ENCODE results near the gene MCM10.

Gene MCM10

GRCh38 chr10:13139676-13140075 is 21.7 kb upstream of the MCM10 start:
- Histone ChIP-seq H3K9me3 (peaks cover 0 to 3% (median 0%) of the 10 kb centered on the region in 3 donors), H3K4me3 (no peak overlapping the region), H3K27me3 (no peaks in the 10 kb centered on the region), H3K4me1 (no peaks in the 10 kb centered on the region), H3K27ac (no peak overlapping the region), H3K36me3 (peaks cover 82 to 89% (median 87%) of the 10 kb centered on the region in 3 donors)
- TF ChIP-seq, protein P1, sequence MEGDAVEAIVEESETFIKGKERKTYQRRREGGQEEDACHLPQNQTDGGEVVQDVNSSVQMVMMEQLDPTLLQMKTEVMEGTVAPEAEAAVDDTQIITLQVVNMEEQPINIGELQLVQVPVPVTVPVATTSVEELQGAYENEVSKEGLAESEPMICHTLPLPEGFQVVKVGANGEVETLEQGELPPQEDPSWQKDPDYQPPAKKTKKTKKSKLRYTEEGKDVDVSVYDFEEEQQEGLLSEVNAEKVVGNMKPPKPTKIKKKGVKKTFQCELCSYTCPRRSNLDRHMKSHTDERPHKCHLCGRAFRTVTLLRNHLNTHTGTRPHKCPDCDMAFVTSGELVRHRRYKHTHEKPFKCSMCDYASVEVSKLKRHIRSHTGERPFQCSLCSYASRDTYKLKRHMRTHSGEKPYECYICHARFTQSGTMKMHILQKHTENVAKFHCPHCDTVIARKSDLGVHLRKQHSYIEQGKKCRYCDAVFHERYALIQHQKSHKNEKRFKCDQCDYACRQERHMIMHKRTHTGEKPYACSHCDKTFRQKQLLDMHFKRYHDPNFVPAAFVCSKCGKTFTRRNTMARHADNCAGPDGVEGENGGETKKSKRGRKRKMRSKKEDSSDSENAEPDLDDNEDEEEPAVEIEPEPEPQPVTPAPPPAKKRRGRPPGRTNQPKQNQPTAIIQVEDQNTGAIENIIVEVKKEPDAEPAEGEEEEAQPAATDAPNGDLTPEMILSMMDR (IDR thresholded peaks at IDR 0.05): no peak
- no peak for DNase-seq
- intact Hi-C loops (cut with DNase I; ENCODE audit: low total_unique reads): no loop called here

DNA sequence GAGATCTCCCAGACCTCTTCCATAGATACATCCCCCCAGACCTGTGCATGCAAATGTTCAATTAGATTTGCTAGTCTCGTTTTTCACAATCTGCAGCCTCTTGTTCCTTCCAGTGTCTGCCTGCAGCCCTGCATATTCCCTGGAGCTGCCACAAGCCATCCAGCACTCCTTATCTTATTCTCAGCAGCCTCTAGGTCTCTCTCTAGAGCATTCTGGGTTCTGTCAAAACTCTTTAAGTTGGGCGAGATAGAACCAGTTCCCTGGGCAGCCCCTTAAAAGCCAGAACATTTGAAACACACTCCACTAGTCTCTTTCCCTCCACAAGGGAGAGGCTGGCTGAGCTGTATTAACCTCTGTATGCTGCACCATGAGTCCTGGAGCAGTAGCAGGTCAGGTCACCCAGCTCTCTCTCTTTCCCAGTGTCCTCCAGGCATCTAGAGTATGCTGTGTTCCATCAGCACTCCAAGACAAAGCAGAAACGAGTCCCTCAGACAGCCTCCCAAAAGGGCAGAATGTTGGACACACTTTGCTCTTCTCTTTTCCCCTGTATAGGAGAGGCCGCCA is 20.6 kb upstream of the MCM10 start:
- H3K27ac ChIP-seq: no peak overlapping the region
- no peak for DNase-seq
- peaks cover 71 to 78% (median 76%) of the 10 kb centered on the region in 3 donors for H3K36me3 ChIP-seq
- H3K9me3 ChIP-seq: peaks cover 0 to 3% (median 0%) of the 10 kb centered on the region in 3 donors
- no peak overlapping the region for H3K4me3 ChIP-seq
- H3K27me3 ChIP-seq: no peaks in the 10 kb centered on the region
- intact Hi-C loops (cut with DNase I; ENCODE audit: low total_unique reads): no loop called here
- H3K4me1 ChIP-seq: no peaks in the 10 kb centered on the region
- TF ChIP-seq, protein P1 (IDR thresholded peaks at IDR 0.05): no peak

DNA sequence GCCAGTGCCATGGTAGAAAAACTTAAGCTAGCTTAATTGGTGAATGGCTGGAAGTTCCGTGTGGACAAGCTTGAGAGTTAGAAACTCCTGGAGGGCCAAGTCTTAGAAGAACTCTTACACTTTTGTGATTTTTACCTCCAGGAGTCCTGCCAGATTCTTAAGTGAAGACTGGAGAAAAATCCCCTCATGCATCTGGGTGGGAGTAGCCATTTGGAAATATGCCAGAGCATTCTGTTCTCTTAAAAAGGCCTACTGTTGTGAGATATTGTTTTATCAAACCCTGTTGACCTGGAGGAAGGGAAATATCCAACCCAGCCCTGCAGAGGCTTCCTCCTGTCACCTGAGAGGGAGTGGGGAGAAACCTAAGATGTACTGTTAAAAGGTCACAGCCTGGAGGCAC is 17.6 kb upstream of the MCM10 start:
- H3K27ac ChIP-seq: no peak overlapping the region

GRCh38 chr10:13144814-13145213 is 16.5 kb upstream of the MCM10 start:
- peaks cover 0 to 3% (median 0%) of the 10 kb centered on the region in 3 donors for H3K9me3 ChIP-seq
- intact Hi-C loops (cut with DNase I; ENCODE audit: low total_unique reads): no loop called here
- DNase-seq: no peak
- no peaks in the 10 kb centered on the region for H3K4me1 ChIP-seq
- no peak overlapping the region for H3K4me3 ChIP-seq
- no peaks in the 10 kb centered on the region for H3K27me3 ChIP-seq
- TF ChIP-seq, protein P1 (IDR thresholded peaks at IDR 0.05): no peak
- H3K27ac ChIP-seq: no peak overlapping the region
- H3K36me3 ChIP-seq: peaks cover 32 to 41% (median 37%) of the 10 kb centered on the region in 3 donors

More for the DNA sequence above, 17.6 kb upstream of the MCM10 start:
- no peaks in the 10 kb centered on the region for H3K27me3 ChIP-seq
- peaks cover 43 to 51% (median 47%) of the 10 kb centered on the region in 3 donors for H3K36me3 ChIP-seq
- DNase-seq: no peak
- H3K9me3 ChIP-seq: peaks cover 0 to 3% (median 0%) of the 10 kb centered on the region in 3 donors
- H3K4me1 ChIP-seq: no peaks in the 10 kb centered on the region
- TF ChIP-seq, protein P1 (IDR thresholded peaks at IDR 0.05): no peak
- intact Hi-C loops (cut with DNase I; ENCODE audit: low total_unique reads): no loop called here
- H3K4me3 ChIP-seq: no peak overlapping the region

- H3K36me3 ChIP-seq: peaks cover 17 to 28% (median 22%) of the 10 kb centered on the region in 3 donors
- H3K27ac ChIP-seq: no peak overlapping the region
- H3K4me1 ChIP-seq: no peaks in the 10 kb centered on the region
- TF ChIP-seq, protein P1 (IDR thresholded peaks at IDR 0.05): no peak
- no peak for DNase-seq
- H3K27me3 ChIP-seq: no peaks in the 10 kb centered on the region
- peaks cover 0 to 3% (median 0%) of the 10 kb centered on the region in 3 donors for H3K9me3 ChIP-seq
- no peak overlapping the region for H3K4me3 ChIP-seq
- intact Hi-C loops (cut with DNase I; ENCODE audit: low total_unique reads): no loop called here
These were observed 15.0 kb upstream of the MCM10 start for GRCh38 chr10:13146379-13146778.
